Esophagus squamous epithelium (tissue), 4 donors: ENCODE data around the gene ANKS1B.
"Not testable (repeated sequence)": the region's sequence is repeated elsewhere in the genome, so short reads cannot be mapped to it uniquely, and the experiment has no call there.

Source experiments
- POLR2A ChIP-seq, 4 donors: fragments of 450-650 bp; IDR thresholded peaks; one replicate each; pipeline ENCODE4 v1.6.1; 2017; ENCODE audit warnings: antibody characterized with exemption in 4 of 4, mild to moderate bottlenecking in 4 of 4, moderate library complexity in 3 of 4
- TF ChIP-seq, protein P1 (sequence below), 6 experiments: fragments of 450-650 bp in 4 of 6; fragments of 200-600 bp in 2 of 6; sonication (generic) in 2 of 6; IDR thresholded peaks; one replicate each; pipeline ENCODE4 v1.5.1; 2016 to 2019; ENCODE audit warnings: antibody characterized with exemption in 6 of 6, mild to moderate bottlenecking in 4 of 6, moderate library complexity in 4 of 6

DNA sequence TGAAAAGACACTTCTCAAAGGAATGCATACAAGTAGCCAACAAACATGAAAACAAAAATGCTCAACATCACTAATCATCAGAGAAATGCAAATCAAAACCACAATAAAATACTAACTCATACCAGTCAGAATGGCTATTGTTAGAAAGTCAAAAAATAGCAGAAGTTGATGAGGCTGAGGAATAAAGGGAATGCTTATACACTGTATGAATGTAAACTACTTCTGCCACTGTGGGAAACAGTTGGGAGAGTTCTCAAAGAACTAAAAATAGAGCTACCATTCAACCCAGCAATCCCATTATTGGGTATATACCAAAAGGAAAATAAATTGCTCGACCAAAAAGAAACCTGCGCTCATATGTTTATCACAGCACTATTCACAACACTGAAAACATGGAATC, 360.1 kb downstream of the ANKS1B start:
- not testable (repeated sequence) for TF ChIP-seq POLR2A (IDR thresholded peaks at IDR 0.05)
- TF ChIP-seq, protein P1, sequence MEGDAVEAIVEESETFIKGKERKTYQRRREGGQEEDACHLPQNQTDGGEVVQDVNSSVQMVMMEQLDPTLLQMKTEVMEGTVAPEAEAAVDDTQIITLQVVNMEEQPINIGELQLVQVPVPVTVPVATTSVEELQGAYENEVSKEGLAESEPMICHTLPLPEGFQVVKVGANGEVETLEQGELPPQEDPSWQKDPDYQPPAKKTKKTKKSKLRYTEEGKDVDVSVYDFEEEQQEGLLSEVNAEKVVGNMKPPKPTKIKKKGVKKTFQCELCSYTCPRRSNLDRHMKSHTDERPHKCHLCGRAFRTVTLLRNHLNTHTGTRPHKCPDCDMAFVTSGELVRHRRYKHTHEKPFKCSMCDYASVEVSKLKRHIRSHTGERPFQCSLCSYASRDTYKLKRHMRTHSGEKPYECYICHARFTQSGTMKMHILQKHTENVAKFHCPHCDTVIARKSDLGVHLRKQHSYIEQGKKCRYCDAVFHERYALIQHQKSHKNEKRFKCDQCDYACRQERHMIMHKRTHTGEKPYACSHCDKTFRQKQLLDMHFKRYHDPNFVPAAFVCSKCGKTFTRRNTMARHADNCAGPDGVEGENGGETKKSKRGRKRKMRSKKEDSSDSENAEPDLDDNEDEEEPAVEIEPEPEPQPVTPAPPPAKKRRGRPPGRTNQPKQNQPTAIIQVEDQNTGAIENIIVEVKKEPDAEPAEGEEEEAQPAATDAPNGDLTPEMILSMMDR (IDR thresholded peaks at IDR 0.05): not testable (repeated sequence)
